Measurements from ENCODE around the gene CEACAM4. TPM values are rescaled to one million over a fixed set of nuclear protein-coding genes. Genes with fewer than 3 reads are reported as not detected.
"Not testable (repeated sequence)": the region's sequence is repeated elsewhere in the genome, so short reads cannot be mapped to it uniquely, and the experiment has no call there.

Gene CEACAM4
- polyA plus RNA-seq, result under 1 TPM in 2 of 4 donors, not detected in 2; 0.06 to 0.39 TPM
- long read RNA-seq, donor 1, result 0 reads
- long read RNA-seq, donor 2, result 0 reads
- long read RNA-seq, donor 3, result 0 reads
- long read RNA-seq, donor 4, result 0 reads
- long read RNA-seq, donor 5, result 0 reads
- long read RNA-seq, donor 6, result 0 reads
- long read RNA-seq, donor 7, result 0 reads
- long read RNA-seq, donor 8, result 0 reads
- long read RNA-seq, donor 9, result 0 reads
- long read RNA-seq, donor 10, result 0 reads

DNA sequence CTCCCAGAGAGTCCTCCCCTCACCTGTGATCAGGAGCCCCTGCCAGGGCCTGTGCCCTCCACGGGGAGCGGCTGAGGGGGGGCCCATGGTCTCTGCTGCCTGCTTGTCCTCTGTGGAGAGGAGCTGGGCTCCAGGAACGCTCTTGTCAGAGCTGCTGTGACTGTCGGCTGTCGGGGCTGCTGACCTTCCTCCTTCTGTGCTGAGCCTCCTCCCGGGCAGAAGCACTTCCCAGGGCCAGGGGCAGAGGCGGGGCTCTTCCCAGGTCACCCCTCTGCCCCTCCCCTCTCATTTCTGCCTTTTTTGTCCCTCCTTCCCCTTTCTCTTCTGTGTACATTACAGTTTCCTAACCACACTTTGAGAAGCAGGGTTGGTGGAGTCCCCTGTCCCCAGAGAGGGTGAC lies at the start of gene CEACAM4:
Gene CEACAM4 (minus strand): TSS at position 198 of the 400 bp plus-strand sequence. CDS start 111 bp downstream, at position 87.
- Histone ChIP-seq H3K4me3 (ENCODE audit: low read depth in 1 of 3, low read length in 3 of 3) (no peak within 1 kb of the TSS), H3K4me1 (ENCODE audit: control insufficient read depth in 3 of 3, insufficient read depth in 2 of 3, low read depth in 1 of 3, low read length in 2 of 3) (no peaks in the 10 kb centered on the region), H3K9me3 (ENCODE audit: control insufficient read depth in 2 of 2, insufficient read depth in 1 of 2, low read depth in 1 of 2, low read length in 1 of 2) (peaks cover 0 to 6% of the 10 kb centered on the region in 2 donors), H3K27ac (ENCODE audit: low read depth in 1 of 3, low read length in 2 of 3) (no peak within 1 kb of the TSS), H3K27me3 (ENCODE audit: control insufficient read depth in 3 of 3, insufficient read depth in 3 of 3, low read length in 3 of 3) (peaks cover 0 to 2% (median 0%) of the 10 kb centered on the region in 3 donors), H3K36me3 (ENCODE audit: control insufficient read depth in 3 of 3, insufficient read depth in 2 of 3, low read depth in 1 of 3, low read length in 3 of 3) (no peaks in the 10 kb centered on the region)
- WGBS, 3 donors, result 30 to 31% (median 30%) methylated on average over 7 of the region's 7 CpGs
- DNase-seq (no peak), FAIRE-seq (no peak)

DNA sequence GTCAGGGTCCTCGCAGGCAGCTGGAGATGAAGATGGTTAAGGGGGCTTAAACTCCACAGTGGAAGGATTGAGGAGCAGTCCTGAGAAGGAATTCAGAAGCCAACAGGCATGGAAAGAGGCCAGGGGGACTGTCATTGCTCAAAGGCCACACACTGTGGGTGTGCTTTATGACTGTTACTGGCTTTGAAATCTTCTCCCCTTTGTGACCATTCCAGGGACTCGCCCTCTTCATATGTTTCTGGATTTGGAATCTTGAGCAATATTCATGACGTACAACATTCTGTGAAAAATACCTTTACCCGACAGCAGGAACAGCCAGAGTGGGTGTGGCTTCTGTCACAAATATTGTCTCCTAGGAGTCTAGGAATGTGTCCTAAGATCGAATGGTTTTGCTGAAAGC lies 44.6 kb upstream of the CEACAM4 start:
- Histone ChIP-seq H3K9me3 (ENCODE audit: control insufficient read depth in 2 of 2, insufficient read depth in 1 of 2, low read depth in 1 of 2, low read length in 1 of 2) (peaks cover 0 to 4% of the 10 kb centered on the region in 2 donors), H3K27me3 (ENCODE audit: control insufficient read depth in 3 of 3, insufficient read depth in 3 of 3, low read length in 3 of 3) (peaks cover 0 to 5% (median 4%) of the 10 kb centered on the region in 3 donors), H3K36me3 (ENCODE audit: control insufficient read depth in 3 of 3, insufficient read depth in 2 of 3, low read depth in 1 of 3, low read length in 3 of 3) (no peaks in the 10 kb centered on the region), H3K4me1 (ENCODE audit: control insufficient read depth in 3 of 3, insufficient read depth in 2 of 3, low read depth in 1 of 3, low read length in 2 of 3) (no peaks in the 10 kb centered on the region), H3K27ac (ENCODE audit: low read depth in 1 of 3, low read length in 2 of 3) (peak overlapping the region in 1 of 3 donors; percentile 13), H3K4me3 (ENCODE audit: low read depth in 1 of 3, low read length in 3 of 3) (no peak overlapping the region)
- DNase-seq (peak in 1 of 2 donors; percentile 21), FAIRE-seq (no peak)
- WGBS, 3 donors, result 44 to 67% (median 60%) methylated on average over 5 of the region's 5 CpGs

DNA sequence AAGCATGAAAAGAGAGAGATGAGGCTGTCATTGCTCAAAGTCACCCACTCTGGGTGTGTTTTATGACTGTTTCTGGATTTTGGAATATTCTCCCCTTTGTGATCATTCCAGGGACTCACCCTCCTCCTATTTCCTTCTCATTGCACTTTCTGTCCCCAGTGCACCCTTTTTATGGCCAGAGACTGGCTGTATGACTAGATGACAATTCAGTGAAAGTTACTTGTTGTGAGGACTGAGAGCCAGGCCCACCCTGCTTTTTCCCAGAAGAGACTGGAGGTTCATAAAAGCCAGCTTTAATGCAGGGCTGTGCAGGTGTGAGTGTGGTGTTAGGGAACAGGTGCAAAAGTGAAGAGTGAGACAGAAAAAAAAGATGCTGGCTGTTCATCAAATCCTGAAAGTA lies 43.9 kb upstream of the CEACAM4 start:
- DNase-seq (no peak), FAIRE-seq (no peak)
- no peaks in the 10 kb centered on the region for H3K4me1 ChIP-seq (ENCODE audit: control insufficient read depth in 3 of 3, insufficient read depth in 2 of 3, low read depth in 1 of 3, low read length in 2 of 3)
- H3K27ac ChIP-seq (ENCODE audit: low read depth in 1 of 3, low read length in 2 of 3), result peak overlapping the region in 1 of 3 donors; percentile 13
- no peak overlapping the region for H3K4me3 ChIP-seq (ENCODE audit: low read depth in 1 of 3, low read length in 3 of 3)
- H3K27me3 ChIP-seq (ENCODE audit: control insufficient read depth in 3 of 3, insufficient read depth in 3 of 3, low read length in 3 of 3), result peaks cover 0 to 5% (median 2%) of the 10 kb centered on the region in 3 donors
- H3K36me3 ChIP-seq (ENCODE audit: control insufficient read depth in 3 of 3, insufficient read depth in 2 of 3, low read depth in 1 of 3, low read length in 3 of 3), result no peaks in the 10 kb centered on the region
- peaks cover 0 to 11% of the 10 kb centered on the region in 2 donors for H3K9me3 ChIP-seq (ENCODE audit: control insufficient read depth in 2 of 2, insufficient read depth in 1 of 2, low read depth in 1 of 2, low read length in 1 of 2)

DNA sequence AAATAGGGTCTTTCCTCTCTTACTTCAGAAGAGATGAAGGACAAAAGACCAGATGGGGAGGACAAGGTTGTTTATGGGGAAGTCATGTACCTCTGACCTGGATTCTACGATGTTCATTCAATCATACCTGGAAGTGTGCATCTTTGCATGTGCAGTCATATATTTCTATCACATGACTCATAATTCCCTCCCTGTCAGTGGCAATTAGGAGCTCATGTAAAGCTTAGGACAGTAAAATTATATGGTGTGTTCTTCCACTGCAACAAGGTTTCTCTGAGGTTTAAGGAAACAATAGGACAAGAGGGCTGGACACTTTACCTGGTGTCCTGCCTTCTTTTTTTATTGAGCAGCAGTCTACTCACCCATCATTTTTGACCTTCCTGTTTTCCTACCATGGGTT lies 41.4 kb upstream of the CEACAM4 start:
- no peak overlapping the region for H3K27ac ChIP-seq (ENCODE audit: low read depth in 1 of 3, low read length in 2 of 3)
- FAIRE-seq, result no peak

DNA sequence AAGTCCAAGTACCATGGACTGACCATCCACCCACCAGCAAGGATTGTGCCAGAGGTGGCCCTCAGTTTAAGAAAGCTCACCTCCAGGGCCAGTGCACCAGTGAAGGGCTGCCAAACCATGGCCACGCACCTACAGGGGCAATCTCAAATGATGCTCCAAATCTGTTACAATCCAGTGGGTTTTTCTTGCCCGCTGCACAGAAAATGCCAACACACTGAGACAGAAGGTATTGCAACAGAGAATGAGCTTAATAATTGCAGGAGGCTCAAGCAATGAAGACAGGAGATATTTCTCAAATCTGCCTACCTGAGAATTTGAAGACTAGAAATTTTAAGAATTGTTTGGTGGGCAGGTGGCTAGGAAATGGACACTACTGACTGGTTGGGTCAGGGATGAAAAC lies 39.2 kb upstream of the CEACAM4 start:
- H3K27ac ChIP-seq (ENCODE audit: low read depth in 1 of 3, low read length in 2 of 3), result no peak overlapping the region
- no peak overlapping the region for H3K4me3 ChIP-seq (ENCODE audit: low read depth in 1 of 3, low read length in 3 of 3)
- H3K9me3 ChIP-seq (ENCODE audit: control insufficient read depth in 2 of 2, insufficient read depth in 1 of 2, low read depth in 1 of 2, low read length in 1 of 2), result peaks cover 0 to 14% of the 10 kb centered on the region in 2 donors
- WGBS, 3 donors, result 68 to 70% (median 69%) methylated on average over 2 of the region's 2 CpGs
- DNase-seq, result no peak
- peaks cover 0 to 2% (median 0%) of the 10 kb centered on the region in 3 donors for H3K27me3 ChIP-seq (ENCODE audit: control insufficient read depth in 3 of 3, insufficient read depth in 3 of 3, low read length in 3 of 3)
- no peak for FAIRE-seq
- no peaks in the 10 kb centered on the region for H3K36me3 ChIP-seq (ENCODE audit: control insufficient read depth in 3 of 3, insufficient read depth in 2 of 3, low read depth in 1 of 3, low read length in 3 of 3)
- no peaks in the 10 kb centered on the region for H3K4me1 ChIP-seq (ENCODE audit: control insufficient read depth in 3 of 3, insufficient read depth in 2 of 3, low read depth in 1 of 3, low read length in 2 of 3)

More for the DNA sequence above, 41.4 kb upstream of the CEACAM4 start:
- Histone ChIP-seq H3K36me3 (ENCODE audit: control insufficient read depth in 3 of 3, insufficient read depth in 2 of 3, low read depth in 1 of 3, low read length in 3 of 3) (no peaks in the 10 kb centered on the region), H3K9me3 (ENCODE audit: control insufficient read depth in 2 of 2, insufficient read depth in 1 of 2, low read depth in 1 of 2, low read length in 1 of 2) (peaks cover 0 to 14% of the 10 kb centered on the region in 2 donors), H3K27me3 (ENCODE audit: control insufficient read depth in 3 of 3, insufficient read depth in 3 of 3, low read length in 3 of 3) (peaks cover 0 to 2% (median 0%) of the 10 kb centered on the region in 3 donors), H3K4me1 (ENCODE audit: control insufficient read depth in 3 of 3, insufficient read depth in 2 of 3, low read depth in 1 of 3, low read length in 2 of 3) (no peaks in the 10 kb centered on the region), H3K4me3 (ENCODE audit: low read depth in 1 of 3, low read length in 3 of 3) (no peak overlapping the region)
- 70 to 74% (median 71%) methylated on average over 1 of the region's 1 CpG for WGBS, 3 donors
- no peak for DNase-seq

DNA sequence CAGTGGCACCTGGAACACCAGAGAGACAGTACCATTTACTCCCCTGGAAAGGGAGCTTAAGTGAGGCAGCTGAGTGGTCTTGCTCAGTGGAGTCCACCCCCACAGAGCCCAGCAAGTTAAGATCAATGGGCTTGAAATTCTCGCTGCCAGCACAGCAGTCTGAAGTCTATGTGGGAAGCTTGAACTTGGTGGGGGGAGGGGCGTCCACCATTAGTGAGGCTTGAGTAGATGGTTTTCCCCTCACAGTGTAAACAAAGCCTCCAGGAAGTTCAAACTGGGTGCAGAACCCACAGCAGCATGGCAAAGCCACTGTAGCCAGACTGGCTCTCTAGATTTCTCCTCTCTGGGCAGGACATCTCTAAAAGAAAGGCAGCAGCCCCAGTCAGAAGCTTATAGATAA lies 30.3 kb upstream of the CEACAM4 start:
- Histone ChIP-seq H3K9me3 (ENCODE audit: control insufficient read depth in 2 of 2, insufficient read depth in 1 of 2, low read depth in 1 of 2, low read length in 1 of 2) (no peaks in the 10 kb centered on the region), H3K27ac (ENCODE audit: low read depth in 1 of 3, low read length in 2 of 3) (no peak overlapping the region), H3K4me1 (ENCODE audit: control insufficient read depth in 3 of 3, insufficient read depth in 2 of 3, low read depth in 1 of 3, low read length in 2 of 3) (no peaks in the 10 kb centered on the region), H3K4me3 (ENCODE audit: low read depth in 1 of 3, low read length in 3 of 3) (no peak overlapping the region), H3K27me3 (ENCODE audit: control insufficient read depth in 3 of 3, insufficient read depth in 3 of 3, low read length in 3 of 3) (no peaks in the 10 kb centered on the region), H3K36me3 (ENCODE audit: control insufficient read depth in 3 of 3, insufficient read depth in 2 of 3, low read depth in 1 of 3, low read length in 3 of 3) (no peaks in the 10 kb centered on the region)
- WGBS, 3 donors, result 21 to 32% (median 22%) methylated on average over 2 of the region's 2 CpGs
- FAIRE-seq, result no peak
- DNase-seq, result no peak

DNA sequence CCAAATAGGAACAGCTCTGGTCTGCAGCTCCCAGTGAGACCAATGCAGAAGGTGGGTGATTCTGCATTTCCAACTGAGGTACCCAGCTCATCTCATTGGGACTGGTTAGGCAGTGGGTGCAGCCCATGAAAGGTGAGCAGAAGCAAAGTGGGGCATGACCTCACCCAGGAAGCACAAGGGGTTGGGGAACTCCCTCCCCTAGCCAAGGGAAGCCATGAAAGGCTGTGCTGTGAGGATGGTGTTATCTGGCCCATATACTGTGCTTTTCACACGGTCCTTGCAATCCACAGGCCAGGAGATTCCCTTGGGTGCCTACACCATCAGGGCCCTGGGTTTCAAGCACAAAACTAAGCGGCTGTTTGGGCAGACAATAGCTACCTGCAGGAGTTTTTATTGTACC lies 29.9 kb upstream of the CEACAM4 start:
- WGBS, 3 donors, result 42 to 64% (median 59%) methylated on average over 2 of the region's 2 CpGs
- DNase-seq; FAIRE-seq; H3K36me3 ChIP-seq (ENCODE audit: control insufficient read depth in 3 of 3, insufficient read depth in 2 of 3, low read depth in 1 of 3, low read length in 3 of 3); H3K4me3 ChIP-seq (ENCODE audit: low read depth in 1 of 3, low read length in 3 of 3); H3K4me1 ChIP-seq (ENCODE audit: control insufficient read depth in 3 of 3, insufficient read depth in 2 of 3, low read depth in 1 of 3, low read length in 2 of 3); H3K27me3 ChIP-seq (ENCODE audit: control insufficient read depth in 3 of 3, insufficient read depth in 3 of 3, low read length in 3 of 3); H3K27ac ChIP-seq (ENCODE audit: low read depth in 1 of 3, low read length in 2 of 3); H3K9me3 ChIP-seq (ENCODE audit: control insufficient read depth in 2 of 2, insufficient read depth in 1 of 2, low read depth in 1 of 2, low read length in 1 of 2): not testable (repeated sequence)

DNA sequence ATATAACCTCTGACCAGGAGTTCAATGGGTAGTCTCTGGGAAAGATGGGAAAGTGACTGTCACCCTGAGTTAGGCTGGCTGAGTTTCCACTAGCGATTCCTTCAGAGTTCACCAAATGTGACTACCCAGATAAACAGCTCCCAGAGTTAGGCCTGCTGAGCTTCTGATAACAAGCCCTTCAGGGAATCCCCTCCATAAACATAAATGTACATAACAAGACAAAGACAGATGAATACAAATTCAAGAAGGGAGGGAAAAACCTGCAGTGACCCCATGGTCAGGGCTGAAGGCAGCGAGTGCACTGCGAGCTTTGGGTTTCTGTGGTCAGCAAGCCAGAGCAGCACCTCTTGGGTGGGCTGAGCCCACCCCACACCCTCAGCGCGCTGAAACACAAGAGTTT lies 25.4 kb upstream of the CEACAM4 start:
- Histone ChIP-seq H3K27ac (ENCODE audit: low read depth in 1 of 3, low read length in 2 of 3) (no peak overlapping the region), H3K4me3 (ENCODE audit: low read depth in 1 of 3, low read length in 3 of 3) (no peak overlapping the region), H3K27me3 (ENCODE audit: control insufficient read depth in 3 of 3, insufficient read depth in 3 of 3, low read length in 3 of 3) (peaks cover 0 to 7% (median 6%) of the 10 kb centered on the region in 3 donors), H3K36me3 (ENCODE audit: control insufficient read depth in 3 of 3, insufficient read depth in 2 of 3, low read depth in 1 of 3, low read length in 3 of 3) (no peaks in the 10 kb centered on the region), H3K4me1 (ENCODE audit: control insufficient read depth in 3 of 3, insufficient read depth in 2 of 3, low read depth in 1 of 3, low read length in 2 of 3) (no peaks in the 10 kb centered on the region), H3K9me3 (ENCODE audit: control insufficient read depth in 2 of 2, insufficient read depth in 1 of 2, low read depth in 1 of 2, low read length in 1 of 2) (no peaks in the 10 kb centered on the region)
- WGBS, 3 donors, result 69 to 75% (median 71%) methylated on average over 5 of the region's 5 CpGs
- FAIRE-seq (no peak), DNase-seq (no peak)

DNA sequence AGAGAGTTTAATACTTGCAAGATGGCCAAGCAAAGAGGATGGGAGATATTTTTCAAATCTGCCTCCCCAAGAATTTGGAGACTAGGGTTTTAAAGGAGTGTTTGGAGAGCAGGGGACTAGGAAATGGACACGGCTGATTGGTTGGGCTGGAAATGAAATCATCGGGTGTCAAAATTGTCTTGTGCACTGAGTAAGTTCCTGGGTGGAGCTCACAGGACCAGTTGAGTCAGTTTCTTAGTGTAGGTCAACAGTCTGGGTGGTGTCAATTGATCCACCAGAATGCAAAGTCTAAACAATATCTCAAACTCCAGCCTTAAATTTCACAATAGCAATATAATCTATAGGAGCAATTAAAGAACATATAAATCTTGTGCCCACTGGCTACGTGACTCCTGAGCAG lies 23.0 kb upstream of the CEACAM4 start:
- peaks cover 0 to 7% (median 6%) of the 10 kb centered on the region in 3 donors for H3K27me3 ChIP-seq (ENCODE audit: control insufficient read depth in 3 of 3, insufficient read depth in 3 of 3, low read length in 3 of 3)
- no peaks in the 10 kb centered on the region for H3K36me3 ChIP-seq (ENCODE audit: control insufficient read depth in 3 of 3, insufficient read depth in 2 of 3, low read depth in 1 of 3, low read length in 3 of 3)
- 17 to 51% (median 41%) methylated on average over 3 of the region's 3 CpGs for WGBS, 3 donors
- no peak overlapping the region for H3K4me3 ChIP-seq (ENCODE audit: low read depth in 1 of 3, low read length in 3 of 3)
- peak overlapping the region in 1 of 3 donors; percentile 14 for H3K27ac ChIP-seq (ENCODE audit: low read depth in 1 of 3, low read length in 2 of 3)
- FAIRE-seq, result no peak
- H3K4me1 ChIP-seq (ENCODE audit: control insufficient read depth in 3 of 3, insufficient read depth in 2 of 3, low read depth in 1 of 3, low read length in 2 of 3), result no peaks in the 10 kb centered on the region
- DNase-seq, result peak; percentile 22 to 66
- no peaks in the 10 kb centered on the region for H3K9me3 ChIP-seq (ENCODE audit: control insufficient read depth in 2 of 2, insufficient read depth in 1 of 2, low read depth in 1 of 2, low read length in 1 of 2)
